Fibroblast of lung (primary cell): ENCODE results near the gene IL15RA. TPM values are rescaled to one million over a fixed set of nuclear protein-coding genes. Genes with fewer than 3 reads are reported as not detected.

ENCODE experiments used
- DNase-seq, 2 donors: peaks; one replicate each; pipeline versions ENCODE4 v3.0.0 to v3.0.0-alpha.2; 2010; ENCODE audit warnings: low read depth in 2 of 2
- H2AFZ ChIP-seq: 2 replicates; pipeline ENCODE4 v1.5.1; 2012; ENCODE audit warnings: low read length, control low read depth, inconsistent platforms
- H3K27ac ChIP-seq: 2 replicates; pipeline ENCODE4 v1.5.1; 2011; ENCODE audit warnings: low read length, control low read depth; ENCODE audit not compliant: insufficient read depth
- H3K27me3 ChIP-seq: 2 replicates; pipeline ENCODE4 v1.5.1; 2011; ENCODE audit warnings: mild to moderate bottlenecking, low read length; ENCODE audit not compliant: control insufficient read depth, insufficient read depth
- H3K36me3 ChIP-seq: 2 replicates; pipeline ENCODE4 v1.5.1; 2011; ENCODE audit warnings: low read length; ENCODE audit not compliant: control insufficient read depth, insufficient read depth
- H3K4me1 ChIP-seq: 2 replicates; pipeline ENCODE4 v1.5.1; 2011; ENCODE audit warnings: low read length; ENCODE audit not compliant: control insufficient read depth, insufficient read depth; ENCODE audit errors: extremely low read depth
- H3K4me2 ChIP-seq: 2 replicates; pipeline ENCODE4 v1.5.1; 2011; ENCODE audit warnings: low read length, control low read depth; ENCODE audit not compliant: insufficient read depth; ENCODE audit errors: extremely low read depth
- H3K4me3 ChIP-seq, 4 experiments: fragments of 200-600 bp in 1 of 4; sonication (generic) in 1 of 4; replicated peaks in 1 of 4; 2 replicates each; pipeline ENCODE4 v1.5.1; 2011 to 2016; ENCODE audit warnings: low read length in 4 of 4, low read depth in 3 of 4, mild to moderate bottlenecking in 3 of 4, control low read depth in 2 of 4, inconsistent platforms in 1 of 4, mixed read lengths in 1 of 4; ENCODE audit not compliant: insufficient read depth in 1 of 4; ENCODE audit errors: control extremely low read depth in 1 of 4
- H3K79me2 ChIP-seq: 2 replicates; pipeline ENCODE4 v1.5.1; 2012; ENCODE audit warnings: mild to moderate bottlenecking, low read length, inconsistent platforms; ENCODE audit not compliant: control insufficient read depth, insufficient read depth
- H3K9ac ChIP-seq: 2 replicates; pipeline ENCODE4 v1.5.1; 2011; ENCODE audit warnings: mild to moderate bottlenecking, low read length, control low read depth; ENCODE audit not compliant: insufficient read depth
- H3K9me3 ChIP-seq: 2 replicates; pipeline ENCODE4 v1.5.1; 2012; ENCODE audit warnings: low read depth, low read length; ENCODE audit not compliant: control insufficient read depth, insufficient read depth
- H4K20me1 ChIP-seq: 2 replicates; pipeline ENCODE4 v1.5.1; 2011; ENCODE audit warnings: low read length; ENCODE audit not compliant: control insufficient read depth, insufficient read depth; ENCODE audit errors: extremely low read depth
- EZH2 ChIP-seq: IDR thresholded peaks from 2 replicates; pipeline ENCODE4 v1.5.1; 2012; ENCODE audit warnings: low read length, control low read depth, mild to moderate bottlenecking; ENCODE audit errors: missing control alignments
- polyA plus RNA-seq, 2 donors: library from polyadenylated mRNA; depleted of rRNA in 1 of 2; stranded (reverse) in 1 of 2; unstranded in 1 of 2; fragments of >200 nt; gene quantifications; 2 replicates each; pipeline ENCODE4 v1.2.1, GENCODE V29; 2011 to 2012; ENCODE audit warnings: missing spikeins in 1 of 2
- total RNA-seq: library from RNA; depleted of rRNA; stranded (reverse); fragments of >200 nt; gene quantifications from 2 replicates; pipeline ENCODE4 v1.2.1, GENCODE V29; 2014
- TF ChIP-seq, protein P1 (sequence below), 2 donors: IDR thresholded peaks in 1 of 2; conservative IDR thresholded peaks in 1 of 2; 1 replicate in 1 of 2; 2 replicates in 1 of 2; pipeline ENCODE4 v1.5.1; 2011 to 2012; ENCODE audit warnings: low read length in 2 of 2, control low read depth in 1 of 2, inconsistent platforms in 1 of 2, low read depth in 1 of 2, mild to moderate bottlenecking in 1 of 2

The IL15RA gene
- total and polyA plus RNA-seq, 2 donors (not counting 1 experiment from before 2014, with no cell fraction given) = 5.9 to 13.7 TPM

DNA sequence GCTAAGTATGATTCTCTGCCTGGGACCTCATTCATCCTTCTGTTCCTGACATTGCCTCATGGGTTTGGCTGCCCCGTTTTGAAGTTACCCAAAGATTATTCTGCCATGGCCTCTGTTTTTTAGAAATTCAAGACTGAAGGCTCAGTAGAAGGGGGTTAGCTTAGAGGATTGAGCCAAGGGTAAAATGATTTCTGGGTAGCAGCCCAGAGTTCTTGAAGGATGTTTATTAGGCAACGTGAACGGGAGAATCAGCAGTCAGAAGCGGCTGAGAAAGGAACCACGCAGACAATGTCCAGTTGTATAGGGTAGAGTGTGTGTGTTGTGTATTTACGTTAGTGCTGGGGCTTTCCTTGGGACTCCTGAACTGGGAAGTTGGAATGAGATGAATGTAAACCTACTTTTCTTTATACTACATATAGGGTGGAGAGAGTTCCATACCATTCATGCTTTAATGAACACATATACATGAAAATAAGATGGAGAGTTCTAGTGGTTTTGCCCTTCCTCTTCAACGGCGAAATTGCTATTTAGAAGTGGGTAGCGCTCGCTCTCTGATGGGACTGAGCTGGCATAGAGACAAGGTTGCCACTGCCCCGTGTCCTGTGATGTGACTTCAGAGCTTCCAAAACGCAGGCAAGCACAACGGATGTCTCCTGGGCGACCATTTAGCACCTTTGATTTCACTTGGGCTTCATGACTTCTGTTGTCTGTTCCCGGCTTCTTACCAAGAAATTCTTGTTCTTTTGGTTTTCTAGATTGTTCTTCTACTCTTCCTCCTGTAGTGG is 35.0 kb upstream of the IL15RA start:
- Histone ChIP-seq H3K27ac (no peak overlapping the region), H3K9ac (no peak overlapping the region), H3K27me3 (no peaks in the 10 kb centered on the region), H3K9me3 (peaks cover 1% of the 10 kb centered on the region), H3K4me1 (no peaks in the 10 kb centered on the region), H3K4me3 (no peak overlapping the region), H4K20me1 (no peaks in the 10 kb centered on the region), H3K36me3 (no peaks in the 10 kb centered on the region), H3K4me2 (no peak overlapping the region), H2AFZ (no peak overlapping the region), H3K79me2 (no peaks in the 10 kb centered on the region)
- DNase-seq = peak in 1 of 2 donors; percentile 30
- TF ChIP-seq, protein P1, sequence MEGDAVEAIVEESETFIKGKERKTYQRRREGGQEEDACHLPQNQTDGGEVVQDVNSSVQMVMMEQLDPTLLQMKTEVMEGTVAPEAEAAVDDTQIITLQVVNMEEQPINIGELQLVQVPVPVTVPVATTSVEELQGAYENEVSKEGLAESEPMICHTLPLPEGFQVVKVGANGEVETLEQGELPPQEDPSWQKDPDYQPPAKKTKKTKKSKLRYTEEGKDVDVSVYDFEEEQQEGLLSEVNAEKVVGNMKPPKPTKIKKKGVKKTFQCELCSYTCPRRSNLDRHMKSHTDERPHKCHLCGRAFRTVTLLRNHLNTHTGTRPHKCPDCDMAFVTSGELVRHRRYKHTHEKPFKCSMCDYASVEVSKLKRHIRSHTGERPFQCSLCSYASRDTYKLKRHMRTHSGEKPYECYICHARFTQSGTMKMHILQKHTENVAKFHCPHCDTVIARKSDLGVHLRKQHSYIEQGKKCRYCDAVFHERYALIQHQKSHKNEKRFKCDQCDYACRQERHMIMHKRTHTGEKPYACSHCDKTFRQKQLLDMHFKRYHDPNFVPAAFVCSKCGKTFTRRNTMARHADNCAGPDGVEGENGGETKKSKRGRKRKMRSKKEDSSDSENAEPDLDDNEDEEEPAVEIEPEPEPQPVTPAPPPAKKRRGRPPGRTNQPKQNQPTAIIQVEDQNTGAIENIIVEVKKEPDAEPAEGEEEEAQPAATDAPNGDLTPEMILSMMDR (conservative IDR thresholded peaks at IDR 0.05 in 1 of 2, IDR thresholded peaks at IDR 0.05 in 1 of 2; ENCODE audit: low read depth in 1 of 2, low read length in 2 of 2) = no peak
- no peak for TF ChIP-seq EZH2

DNA sequence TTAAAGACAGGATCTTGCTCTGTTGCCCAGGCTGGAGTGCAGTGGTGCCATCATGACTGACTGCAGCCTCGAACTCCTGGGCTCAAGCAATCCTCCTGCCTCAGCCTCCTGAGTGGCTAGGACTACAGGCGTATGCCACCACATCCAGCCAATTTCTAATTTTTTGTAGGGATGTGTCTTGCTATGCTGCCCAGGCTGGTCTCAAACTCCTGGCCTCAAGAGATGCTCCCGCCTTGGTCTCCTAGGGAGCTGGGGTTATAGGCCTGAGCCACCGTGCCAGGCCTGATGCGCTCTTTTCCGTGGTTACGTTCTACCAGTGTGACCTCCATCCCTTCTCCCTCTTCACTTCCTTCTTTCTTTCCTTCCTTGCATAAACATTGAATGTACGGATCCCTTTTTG is 34.2 kb upstream of the IL15RA start:
- no peak overlapping the region for H3K4me3 ChIP-seq
- H2AFZ ChIP-seq = no peak overlapping the region
- no peaks in the 10 kb centered on the region for H3K4me1 ChIP-seq
- no peak for TF ChIP-seq EZH2
- TF ChIP-seq, protein P1 (conservative IDR thresholded peaks at IDR 0.05 in 1 of 2, IDR thresholded peaks at IDR 0.05 in 1 of 2; ENCODE audit: low read depth in 1 of 2, low read length in 2 of 2) = no peak
- H4K20me1 ChIP-seq = no peaks in the 10 kb centered on the region
- H3K27ac ChIP-seq = no peak overlapping the region
- no peak for DNase-seq
- H3K9me3 ChIP-seq = peaks cover 1% of the 10 kb centered on the region
- H3K79me2 ChIP-seq = no peaks in the 10 kb centered on the region
- H3K27me3 ChIP-seq = no peaks in the 10 kb centered on the region
- H3K36me3 ChIP-seq = no peaks in the 10 kb centered on the region
- H3K4me2 ChIP-seq = no peak overlapping the region
- no peak overlapping the region for H3K9ac ChIP-seq

GRCh38 chr10:6010569-6010968 is 33.2 kb upstream of the IL15RA start:
- no peaks in the 10 kb centered on the region for H3K27me3 ChIP-seq
- no peaks in the 10 kb centered on the region for H3K4me1 ChIP-seq
- no peak overlapping the region for H3K27ac ChIP-seq
- DNase-seq = no peak
- no peaks in the 10 kb centered on the region for H3K79me2 ChIP-seq
- H3K9me3 ChIP-seq = peaks cover 1% of the 10 kb centered on the region
- TF ChIP-seq, protein P1 (conservative IDR thresholded peaks at IDR 0.05 in 1 of 2, IDR thresholded peaks at IDR 0.05 in 1 of 2; ENCODE audit: low read depth in 1 of 2, low read length in 2 of 2) = no peak
- no peak for TF ChIP-seq EZH2
- H3K9ac ChIP-seq = no peak overlapping the region
- H4K20me1 ChIP-seq = no peaks in the 10 kb centered on the region
- H3K36me3 ChIP-seq = no peaks in the 10 kb centered on the region
- no peak overlapping the region for H3K4me2 ChIP-seq
- H2AFZ ChIP-seq = no peak overlapping the region
- H3K4me3 ChIP-seq = no peak overlapping the region
